ENCODE results near the gene PRRT3. TPM values are rescaled to one million over a fixed set of nuclear protein-coding genes. Genes with fewer than 3 reads are reported as not detected.

The PRRT3 gene
- polyA plus RNA-seq, 1 experiment, result 4.0 TPM

- no peak for DNase-seq (ENCODE audit: low read depth)
- peaks cover 16% of the 10 kb centered on the region for H3K36me3 ChIP-seq (ENCODE audit: control insufficient read depth, insufficient read depth, low read length)
- no peak overlapping the region for H3K4me3 ChIP-seq (ENCODE audit: low read depth, low read length)
- H3K27me3 ChIP-seq (ENCODE audit: control insufficient read depth, insufficient read depth, low read length), result no peaks in the 10 kb centered on the region
- no peak for TF ChIP-seq CTCF (IDR thresholded peaks at IDR 0.05; ENCODE audit: insufficient read depth, low read depth, low read length)
- CTCF ChIA-PET, result no interaction called here
- POLR2A ChIA-PET, result no interaction called here
Observed at GRCh38 chr3:9928158-9928557, 24.1 kb downstream of the PRRT3 start.

- POLR2A ChIA-PET, result no interaction called here
- Histone ChIP-seq H3K4me3 (ENCODE audit: low read depth, low read length) (no peak overlapping the region), H3K36me3 (ENCODE audit: control insufficient read depth, insufficient read depth, low read length) (0 out of 2 replicates have a peak, but pooled peaks cover under 1% of the 10 kb centered on the region), H3K27me3 (ENCODE audit: control insufficient read depth, insufficient read depth, low read length) (no peaks in the 10 kb centered on the region)
- no peak for TF ChIP-seq CTCF (IDR thresholded peaks at IDR 0.05; ENCODE audit: insufficient read depth, low read depth, low read length)
- no peak for DNase-seq (ENCODE audit: low read depth)
- CTCF ChIA-PET, result interaction anchor here (0.9 to 3.8 kb wide), 4 partner anchors 8 to 70 kb away, joined by 3 to 23 read pairs (median 4); partner anchors contain the start of gene CRELD1
Observed at GRCh38 chr3:9918261-9919038, 33.8 kb downstream of the PRRT3 start.

DNA sequence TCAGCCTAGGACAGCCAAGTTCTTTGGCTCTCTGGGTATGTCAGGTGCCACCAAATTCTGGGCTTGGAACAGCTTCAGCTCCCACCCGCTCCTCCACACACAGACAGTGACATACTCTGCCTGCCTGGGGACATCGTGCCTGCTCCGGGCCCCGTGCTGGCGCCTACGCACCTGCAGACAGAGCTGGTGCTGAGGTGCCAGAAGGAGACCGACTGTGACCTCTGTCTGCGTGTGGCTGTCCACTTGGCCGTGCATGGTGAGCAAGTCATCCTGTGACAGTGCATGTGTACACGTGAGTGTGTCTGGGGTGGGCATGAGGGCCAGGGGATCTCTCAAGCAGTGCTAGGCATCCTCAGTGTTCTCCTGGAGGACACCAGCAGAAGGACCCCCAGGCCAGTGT is 34.4 kb downstream of the PRRT3 start:
- ChIA-PET CTCF (interaction anchor here (0.9 to 3.8 kb wide), 4 partner anchors 9 to 69 kb away, joined by 3 to 23 read pairs (median 4); partner anchors contain the start of gene CRELD1), POLR2A (no interaction called here)
- Histone ChIP-seq H3K27me3 (ENCODE audit: control insufficient read depth, insufficient read depth, low read length) (no peaks in the 10 kb centered on the region), H3K4me3 (ENCODE audit: low read depth, low read length) (no peak overlapping the region), H3K36me3 (ENCODE audit: control insufficient read depth, insufficient read depth, low read length) (no peaks in the 10 kb centered on the region)
- no peak for TF ChIP-seq CTCF (IDR thresholded peaks at IDR 0.05; ENCODE audit: insufficient read depth, low read depth, low read length)
- no peak for DNase-seq (ENCODE audit: low read depth)

- CTCF ChIA-PET, result interaction anchor here (0.6 to 3.8 kb wide), 7 partner anchors 10 to 682 kb away, joined by 3 to 23 read pairs (median 5); partner anchors contain the start of genes CRELD1 and IL17RE
- no peaks in the 10 kb centered on the region for H3K36me3 ChIP-seq (ENCODE audit: control insufficient read depth, insufficient read depth, low read length)
- H3K27me3 ChIP-seq (ENCODE audit: control insufficient read depth, insufficient read depth, low read length), result no peaks in the 10 kb centered on the region
- DNase-seq (ENCODE audit: low read depth), result peak; percentile 49
- TF ChIP-seq CTCF (IDR thresholded peaks at IDR 0.05; ENCODE audit: insufficient read depth, low read depth, low read length), result no peak
- POLR2A ChIA-PET, result interaction anchor here (0.6 kb wide), 1 partner anchor 73 kb away, joined by 3 read pairs; no protein-coding TSS in a partner anchor
- peak within 1 kb of the TSS; percentile 57 for H3K4me3 ChIP-seq (ENCODE audit: low read depth, low read length)
Observed at GRCh38 chr3:9916734-9917680, 35.2 kb downstream of the PRRT3 start, which contains the start of gene IL17RC. Gene IL17RC (plus strand): TSS chr3:9917098. CDS start chr3:9917316, 218 bp downstream.
